GM18511 (cell line): Measurements from ENCODE around the gene CRB1.

ENCODE experiments used
- ATAC-seq: cut with Tn5 transposase; IDR thresholded peaks from one replicate; pipeline ENCODE4 v1.9.1; 2021; ENCODE audit warnings: mild to moderate bottlenecking, moderate library complexity; ENCODE audit not compliant: unreplicated experiment

Gene CRB1

GRCh38 chr1:197302775-197303174, 34.7 kb downstream of the CRB1 start:
- no peak for ATAC-seq

DNA sequence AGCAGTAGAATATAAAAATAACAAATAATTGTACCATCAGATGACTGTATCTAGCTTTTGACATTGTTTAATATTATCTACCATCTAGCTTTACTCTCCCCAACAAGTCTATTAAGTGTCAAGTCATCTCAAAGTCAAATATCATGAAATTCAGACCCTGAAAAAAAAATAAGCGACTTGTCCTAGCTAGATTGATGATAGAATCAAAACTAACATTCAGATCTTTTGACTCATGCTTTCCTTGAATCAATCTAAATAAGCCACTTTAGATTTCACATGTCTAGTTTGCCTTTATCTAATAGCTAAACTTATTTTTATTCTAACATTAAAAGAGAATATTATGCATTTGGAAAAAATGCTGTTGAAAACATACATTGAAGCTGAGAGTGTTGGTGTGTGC, 35.4 kb downstream of the CRB1 start:
- no peak for ATAC-seq

- no peak for ATAC-seq
Observed at GRCh38 chr1:197304638-197305200, 36.7 kb downstream of the CRB1 start.

DNA sequence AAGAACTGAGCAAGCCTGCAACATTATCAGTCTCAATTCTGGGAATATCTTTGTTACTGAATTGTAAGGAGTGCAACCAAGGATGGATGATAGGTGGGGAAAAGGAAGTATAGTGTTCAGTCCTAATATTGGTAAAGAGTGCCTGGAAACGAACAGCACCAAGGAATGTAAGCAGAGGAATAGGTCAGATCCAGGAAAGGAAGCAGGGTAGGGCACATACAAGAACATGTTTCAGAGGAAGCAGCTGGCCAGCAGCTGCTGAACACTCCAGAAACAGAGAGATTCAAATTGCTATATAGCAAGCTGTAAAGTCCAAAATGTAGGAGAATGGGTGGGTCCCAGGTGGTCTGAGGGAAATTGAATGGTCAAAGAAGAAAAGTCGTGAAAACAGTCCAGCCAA, 37.9 kb downstream of the CRB1 start:
- no peak for ATAC-seq

- no peak for ATAC-seq
Observed at GRCh38 chr1:197306381-197307062, 38.5 kb downstream of the CRB1 start.

DNA sequence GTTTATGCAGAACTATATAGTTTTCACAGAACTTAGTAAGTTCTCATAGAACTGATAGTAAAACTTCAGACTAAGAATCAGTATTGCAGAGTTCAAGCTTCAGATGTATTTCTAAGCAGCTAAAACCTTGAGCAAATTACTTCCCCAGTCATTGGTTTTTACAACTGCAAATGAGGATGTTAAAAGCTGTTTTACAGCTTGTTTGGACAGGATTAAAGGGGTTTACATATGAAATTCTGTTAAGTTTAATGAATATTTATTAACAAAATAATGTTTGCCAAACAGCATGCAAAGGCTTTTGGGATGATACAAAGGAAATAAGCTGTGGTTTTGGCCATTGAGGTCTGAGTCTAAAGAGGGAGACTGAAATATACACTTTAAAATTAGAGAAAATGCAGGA, 39.1 kb downstream of the CRB1 start:
- no peak for ATAC-seq

DNA sequence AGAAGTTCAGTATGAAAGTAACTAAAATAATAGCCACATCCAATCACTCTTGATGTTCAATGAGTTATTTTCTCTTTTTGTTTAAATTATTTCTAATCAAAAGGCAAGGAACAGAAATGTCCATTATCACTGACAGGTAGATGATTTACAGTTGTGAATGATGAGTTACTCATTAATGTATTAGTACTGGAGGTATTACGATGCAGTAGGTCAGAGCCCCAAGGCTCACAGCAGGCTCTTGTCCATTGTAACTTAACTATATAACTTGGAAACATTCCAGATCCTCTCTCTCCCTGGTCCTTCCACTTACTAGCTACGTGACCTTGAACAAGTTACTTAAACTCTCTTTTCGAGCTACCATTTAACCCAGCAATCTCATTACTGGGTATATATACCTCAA, 39.5 kb downstream of the CRB1 start:
- ATAC-seq, result no peak

DNA sequence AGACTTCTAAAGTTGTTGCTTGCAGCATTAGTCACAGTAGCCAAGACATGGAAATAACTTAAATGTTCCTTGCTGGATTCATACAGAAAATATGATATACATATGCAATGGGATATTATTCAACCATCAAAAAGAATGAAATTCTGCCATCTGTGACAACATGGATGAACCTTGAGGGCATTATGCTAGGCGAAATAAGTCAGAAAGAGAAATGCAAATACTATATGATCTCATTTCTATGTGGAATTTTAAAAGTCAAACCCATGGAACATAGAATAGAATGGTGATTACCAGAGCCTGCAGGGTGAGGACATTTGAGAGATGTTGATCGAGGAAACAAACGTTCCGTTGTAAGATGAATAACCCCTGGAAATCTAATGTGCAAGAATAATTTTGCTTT, 43.0 kb downstream of the CRB1 start:
- ATAC-seq, result no peak

GRCh38 chr1:197312163-197312562, 44.1 kb downstream of the CRB1 start:
- ATAC-seq, result no peak

DNA sequence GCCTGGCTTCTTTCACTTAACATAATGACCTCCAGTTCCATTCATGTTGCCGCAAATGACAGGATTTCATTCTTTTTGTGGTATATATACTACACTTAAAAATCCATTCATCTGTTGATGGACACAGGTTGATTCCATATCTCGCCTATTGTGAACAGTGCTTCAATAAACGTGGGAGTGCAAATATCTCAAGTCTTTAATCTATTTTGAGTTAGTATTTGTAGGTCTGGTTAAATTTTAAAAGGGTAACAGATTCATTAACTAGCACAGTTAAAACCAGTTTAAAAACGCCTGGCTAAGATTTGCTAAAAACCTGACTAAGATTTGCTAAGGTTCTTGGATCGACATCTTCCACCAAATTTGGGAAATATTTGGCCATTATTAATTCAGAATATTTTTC, 45.7 kb downstream of the CRB1 start:
- ATAC-seq, result no peak

DNA sequence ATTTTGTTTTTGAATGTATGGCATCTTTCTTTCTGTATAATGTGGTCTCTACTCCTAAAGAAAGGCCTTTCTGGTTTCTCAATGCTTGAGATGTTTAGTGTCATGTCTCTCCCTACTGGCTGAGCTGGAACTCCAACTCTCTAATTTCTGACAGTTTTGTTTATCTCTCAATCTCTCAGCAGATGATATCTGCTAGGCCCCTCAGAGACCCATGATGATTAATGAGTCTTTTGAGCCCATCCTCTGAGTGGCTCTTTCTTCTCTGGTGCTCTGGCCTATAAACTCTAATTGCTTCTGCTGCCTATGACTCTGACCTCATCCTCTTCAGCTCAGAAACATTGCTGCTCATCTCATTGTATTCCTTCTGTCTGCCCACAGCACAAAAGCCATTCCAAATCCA, 46.6 kb downstream of the CRB1 start:
- no peak for ATAC-seq

DNA sequence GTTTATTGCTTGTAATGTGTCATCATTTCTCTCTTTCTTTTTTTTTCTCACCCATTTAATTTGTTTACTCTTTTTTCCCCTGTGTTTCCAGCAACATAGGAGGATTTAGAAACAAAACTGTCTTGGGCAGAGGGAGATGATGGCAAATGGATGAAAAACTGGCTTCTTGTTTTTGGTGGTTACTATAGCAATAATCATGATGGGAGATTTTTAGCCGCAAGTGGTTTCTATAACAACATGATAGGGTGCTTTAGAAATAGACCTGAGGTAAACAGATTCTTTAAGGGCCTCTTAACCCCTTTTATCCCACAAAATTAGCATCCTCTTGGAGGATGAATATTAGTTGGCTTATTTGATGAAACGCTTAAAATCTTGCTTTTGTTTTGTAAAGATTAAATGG, 51.6 kb downstream of the CRB1 start:
- no peak for ATAC-seq

DNA sequence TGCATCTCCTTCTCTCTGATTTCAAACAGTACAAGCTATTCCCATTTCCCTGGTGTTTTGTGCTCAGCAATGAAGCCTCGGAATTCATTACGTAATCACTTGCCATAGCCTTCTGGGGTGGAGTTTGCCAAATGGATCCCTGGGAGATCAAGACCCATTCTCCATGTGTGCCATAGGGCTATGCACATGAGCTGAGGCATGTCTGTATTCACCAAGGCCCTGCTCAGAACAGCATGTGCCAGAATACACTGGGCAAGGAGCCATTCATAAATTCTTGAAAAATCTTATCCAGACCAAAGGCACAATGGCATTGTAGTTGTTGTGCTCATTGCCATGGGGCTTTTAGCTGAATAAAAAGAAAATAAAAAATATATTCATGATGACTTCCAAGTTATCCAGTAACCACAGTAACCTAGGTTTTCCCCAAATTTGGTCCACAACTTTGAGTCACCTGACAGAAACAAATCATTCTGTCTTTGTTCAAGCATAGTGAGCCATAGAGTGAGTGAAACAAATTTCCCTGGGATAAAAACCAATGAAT, 53.0 kb downstream of the CRB1 start:
- ATAC-seq, result no peak

GRCh38 chr1:197321811-197322210, 53.8 kb downstream of the CRB1 start:
- ATAC-seq, result no peak

DNA sequence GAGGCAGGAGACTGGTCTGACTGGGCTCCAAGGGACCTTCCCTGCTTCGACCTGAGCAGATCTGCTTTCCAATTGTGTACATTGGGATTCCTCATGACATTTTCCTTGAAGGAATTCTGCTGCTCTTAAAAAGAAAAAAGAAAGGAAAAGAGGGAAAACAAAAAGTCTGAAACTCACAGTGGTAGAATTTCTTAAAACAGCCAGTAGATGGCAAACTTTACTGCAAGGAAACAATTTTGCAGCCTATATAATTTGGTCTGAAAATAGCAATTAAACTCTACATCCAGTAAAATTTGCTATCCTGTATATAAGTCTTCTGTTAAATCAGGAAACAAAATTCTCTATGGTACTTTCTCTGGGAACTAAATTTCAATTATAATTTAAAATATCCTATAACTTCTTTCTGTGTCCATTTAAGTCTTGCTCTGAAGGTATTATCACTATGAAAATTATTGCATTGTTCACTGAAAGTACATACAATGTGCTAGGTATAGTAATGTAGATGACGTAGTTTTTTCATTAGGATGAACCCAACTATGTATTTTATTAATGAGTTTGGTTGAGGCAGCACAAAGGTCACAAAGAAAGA, 59.8 kb downstream of the CRB1 start:
- ATAC-seq, result no peak

DNA sequence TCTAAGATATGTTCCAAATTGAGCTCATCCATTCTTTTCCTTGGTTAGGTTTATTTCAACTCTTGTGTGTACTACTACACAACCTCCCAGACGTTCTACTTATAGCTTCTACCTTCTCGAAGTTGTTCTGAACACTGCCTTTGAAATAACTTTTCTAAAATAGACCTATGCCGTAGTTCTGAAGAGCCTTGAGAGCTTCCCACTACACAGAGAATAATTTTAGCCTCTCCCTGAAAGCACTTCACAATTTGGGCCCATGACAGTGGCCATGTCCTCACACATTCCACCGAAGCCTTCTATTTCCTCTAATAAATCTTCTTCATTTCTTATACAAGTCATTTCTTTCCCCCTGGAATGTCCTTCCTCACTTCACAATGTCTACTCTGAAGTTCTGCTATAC, 62.2 kb downstream of the CRB1 start:
- no peak for ATAC-seq

GRCh38 chr1:197331565-197331964, 63.5 kb downstream of the CRB1 start:
- ATAC-seq, result no peak

DNA sequence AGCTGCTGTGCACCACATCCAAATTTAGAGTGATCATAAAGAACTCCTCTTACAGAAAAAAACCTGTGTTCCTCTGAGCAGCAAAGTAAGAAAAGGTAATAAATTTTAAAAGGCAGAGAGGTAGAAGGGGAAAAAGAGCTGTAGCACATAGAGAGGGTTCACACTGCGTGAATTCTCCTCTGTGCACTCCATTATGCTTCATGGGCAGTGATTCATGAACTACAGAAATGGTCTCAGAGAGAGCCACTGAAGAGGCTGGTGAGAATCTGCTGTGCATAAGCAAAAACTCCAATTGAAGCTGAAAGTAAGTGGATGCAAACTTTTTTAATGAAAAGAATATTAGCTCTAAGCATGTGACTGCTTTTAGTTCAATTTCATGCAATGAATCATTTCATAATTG, 65.0 kb downstream of the CRB1 start:
- ATAC-seq, result no peak

DNA sequence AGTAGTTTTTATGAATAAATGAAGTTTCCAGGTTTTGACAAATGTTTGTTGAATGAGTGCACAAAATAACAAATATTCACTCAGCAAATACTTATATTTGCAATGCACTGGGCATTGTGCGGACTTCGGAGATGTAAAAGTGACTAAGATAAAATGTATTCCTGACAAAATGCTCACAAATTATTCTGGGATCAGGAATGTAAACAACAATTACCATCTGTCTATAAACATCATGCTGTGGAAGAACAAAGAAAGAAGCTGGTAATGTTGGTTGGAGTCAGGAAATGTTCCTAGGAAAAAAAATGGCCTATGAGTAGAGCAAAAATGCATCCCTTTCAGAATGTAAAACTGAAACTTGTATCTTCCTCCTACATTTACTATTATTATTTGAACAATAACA, 68.5 kb downstream of the CRB1 start:
- no peak for ATAC-seq

GRCh38 chr1:197339106-197340060, 71.3 kb downstream of the CRB1 start:
- ATAC-seq, result no peak

DNA sequence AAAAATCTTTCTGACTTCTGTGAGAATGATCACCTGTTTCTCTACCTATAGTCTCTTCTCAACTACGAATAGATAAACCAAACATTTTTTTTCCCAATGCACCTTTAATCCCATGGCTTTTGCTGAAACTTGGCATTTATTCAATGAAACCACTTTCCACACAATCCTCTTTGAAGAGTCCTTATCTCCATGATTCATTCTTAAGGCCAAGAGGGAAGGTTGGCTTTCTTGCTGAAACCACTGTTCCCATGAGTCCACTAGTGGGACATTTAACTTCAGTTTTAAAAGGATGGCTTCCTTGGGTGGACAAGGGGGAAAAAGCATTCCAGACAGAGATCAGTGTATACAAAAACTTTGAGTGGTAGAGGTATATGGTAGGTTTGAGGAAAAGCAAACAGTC, 73.6 kb downstream of the CRB1 start:
- ATAC-seq, result no peak
